Measurements from ENCODE around the gene LLPH. TPM values are rescaled to one million over a fixed set of nuclear protein-coding genes. Genes with fewer than 3 reads are reported as not detected.

The LLPH gene
- total RNA-seq, 4 donors from 2014 or later = 1.3 to 6.0 (median 4.6) TPM

DNA sequence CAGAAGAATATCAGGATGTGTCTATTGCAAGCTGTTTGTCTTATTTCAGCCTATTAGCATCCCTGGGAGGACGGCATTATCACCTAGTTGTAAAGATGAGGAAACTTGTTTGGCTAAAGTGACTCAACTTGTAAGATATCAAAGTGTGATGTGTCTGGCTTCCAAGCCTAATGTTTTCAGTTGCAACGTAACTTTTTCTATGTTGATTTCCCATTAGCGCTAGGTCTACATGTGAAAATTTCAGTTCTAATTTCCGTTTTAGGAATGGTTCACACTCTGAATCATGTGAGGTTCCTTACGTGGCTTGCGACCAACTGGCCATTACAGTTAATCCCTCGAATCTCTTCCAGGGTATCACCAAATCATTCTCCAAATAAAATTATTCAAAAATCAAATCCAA lies 58.0 kb downstream of the LLPH start:
- intact Hi-C loops (cut with DNase I; ENCODE audit: low total_unique reads) = no loop called here
- WGBS, 2 donors = 83 to 86% methylated on average over 7 of the region's 7 CpGs
- no peak for DNase-seq (ENCODE audit: low spot score in 2 of 2)
- H3K4me3 ChIP-seq (ENCODE audit: low read depth, poor library complexity, severe bottlenecking) = no peak overlapping the region
- no peak for TF ChIP-seq POLR2A (IDR thresholded peaks at IDR 0.05)
- TF ChIP-seq, protein P1, sequence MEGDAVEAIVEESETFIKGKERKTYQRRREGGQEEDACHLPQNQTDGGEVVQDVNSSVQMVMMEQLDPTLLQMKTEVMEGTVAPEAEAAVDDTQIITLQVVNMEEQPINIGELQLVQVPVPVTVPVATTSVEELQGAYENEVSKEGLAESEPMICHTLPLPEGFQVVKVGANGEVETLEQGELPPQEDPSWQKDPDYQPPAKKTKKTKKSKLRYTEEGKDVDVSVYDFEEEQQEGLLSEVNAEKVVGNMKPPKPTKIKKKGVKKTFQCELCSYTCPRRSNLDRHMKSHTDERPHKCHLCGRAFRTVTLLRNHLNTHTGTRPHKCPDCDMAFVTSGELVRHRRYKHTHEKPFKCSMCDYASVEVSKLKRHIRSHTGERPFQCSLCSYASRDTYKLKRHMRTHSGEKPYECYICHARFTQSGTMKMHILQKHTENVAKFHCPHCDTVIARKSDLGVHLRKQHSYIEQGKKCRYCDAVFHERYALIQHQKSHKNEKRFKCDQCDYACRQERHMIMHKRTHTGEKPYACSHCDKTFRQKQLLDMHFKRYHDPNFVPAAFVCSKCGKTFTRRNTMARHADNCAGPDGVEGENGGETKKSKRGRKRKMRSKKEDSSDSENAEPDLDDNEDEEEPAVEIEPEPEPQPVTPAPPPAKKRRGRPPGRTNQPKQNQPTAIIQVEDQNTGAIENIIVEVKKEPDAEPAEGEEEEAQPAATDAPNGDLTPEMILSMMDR (IDR thresholded peaks at IDR 0.05) = no peak

DNA sequence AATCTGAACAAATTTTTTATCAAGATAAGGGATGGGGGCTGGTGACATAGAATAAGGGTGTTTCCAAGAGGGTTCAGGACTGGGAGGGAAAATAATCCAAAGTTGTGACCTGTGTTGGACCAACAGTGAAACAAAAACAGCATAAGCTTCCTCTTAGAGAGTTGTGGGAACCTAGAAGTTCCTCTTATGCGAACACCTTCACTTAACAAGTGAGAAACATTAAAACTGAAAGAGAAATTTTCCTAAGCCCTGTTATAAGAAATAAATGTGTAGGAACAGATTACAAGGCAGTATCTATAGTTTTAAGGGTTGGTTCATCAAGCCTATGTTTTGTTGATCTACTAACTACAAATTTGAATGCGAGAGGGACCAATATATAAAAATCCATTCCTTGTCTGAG lies 58.4 kb downstream of the LLPH start:
- no peak for DNase-seq (ENCODE audit: low spot score in 2 of 2)
- H3K4me3 ChIP-seq (ENCODE audit: low read depth, poor library complexity, severe bottlenecking) = no peak overlapping the region
- intact Hi-C loops (cut with DNase I; ENCODE audit: low total_unique reads) = no loop called here
- WGBS, 2 donors = 84 to 87% methylated on average over 2 of the region's 2 CpGs
- no peak for TF ChIP-seq POLR2A (IDR thresholded peaks at IDR 0.05)
- TF ChIP-seq, protein P1 (IDR thresholded peaks at IDR 0.05) = no peak

DNA sequence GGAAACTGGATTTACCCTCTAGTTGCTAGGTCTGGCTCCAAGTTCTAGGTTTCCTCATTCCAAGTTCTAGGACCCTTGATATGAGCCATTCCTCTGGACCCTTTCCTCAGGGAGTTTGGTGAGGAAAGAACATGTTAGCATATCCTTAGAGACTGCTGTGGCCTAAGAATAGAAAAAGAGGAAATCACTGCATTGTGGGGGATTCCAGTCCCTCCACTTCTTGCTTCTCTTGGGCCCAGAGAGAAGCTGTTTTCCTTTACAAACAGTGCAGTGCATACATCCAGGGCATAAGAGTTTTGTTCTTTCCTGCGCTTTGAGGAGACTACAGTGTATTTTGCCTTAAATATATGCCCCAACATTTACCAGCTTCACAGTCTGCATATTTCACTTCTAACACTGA lies 59.0 kb downstream of the LLPH start:
- TF ChIP-seq, protein P1 (IDR thresholded peaks at IDR 0.05) = no peak
- no peak for TF ChIP-seq POLR2A (IDR thresholded peaks at IDR 0.05)
- no peak overlapping the region for H3K4me3 ChIP-seq (ENCODE audit: low read depth, poor library complexity, severe bottlenecking)
- DNase-seq (ENCODE audit: low spot score in 2 of 2) = no peak
- intact Hi-C loops (cut with DNase I; ENCODE audit: low total_unique reads) = no loop called here
- 82 to 93% methylated on average over 1 of the region's 1 CpG for WGBS, 2 donors

DNA sequence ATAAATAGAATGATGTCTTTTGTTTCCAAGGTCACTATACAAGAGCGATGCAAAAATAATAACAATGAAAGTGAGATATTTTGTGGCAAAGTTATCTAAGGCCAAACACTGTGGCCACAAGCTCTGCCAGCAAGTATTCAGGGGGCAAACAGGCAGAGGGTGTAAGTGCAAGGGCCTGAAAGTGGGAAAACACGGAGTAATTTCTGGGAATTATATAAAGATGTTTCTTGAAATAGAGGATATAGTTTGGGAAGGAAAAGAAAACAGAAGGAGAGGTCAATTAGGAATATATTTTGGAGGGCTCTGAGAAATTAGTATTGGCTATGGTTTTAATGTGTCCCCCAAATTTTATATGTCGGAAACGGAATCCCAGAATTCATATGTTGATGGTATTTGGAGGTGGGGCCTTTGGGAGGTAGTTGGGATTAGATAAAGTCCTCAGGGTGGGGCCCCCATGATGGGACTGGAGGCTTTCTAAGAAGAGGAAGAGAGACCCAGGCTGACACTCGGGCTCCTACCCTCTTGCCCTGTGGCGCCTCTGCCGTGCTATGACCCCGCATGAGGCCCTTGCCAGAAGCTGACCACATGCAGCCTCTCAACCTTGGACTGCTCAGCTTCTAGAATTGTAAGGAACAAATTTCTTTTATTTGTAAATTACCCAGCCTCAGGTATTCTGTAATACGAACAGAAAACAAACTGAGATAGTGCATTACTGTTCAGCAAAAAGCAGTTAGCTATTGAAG lies 60.0 kb downstream of the LLPH start:
- DNase-seq (ENCODE audit: low spot score in 2 of 2) = no peak
- no peak overlapping the region for H3K4me3 ChIP-seq (ENCODE audit: low read depth, poor library complexity, severe bottlenecking)
- no peak for TF ChIP-seq POLR2A (IDR thresholded peaks at IDR 0.05)
- TF ChIP-seq, protein P1 (IDR thresholded peaks at IDR 0.05) = no peak
- intact Hi-C loops (cut with DNase I; ENCODE audit: low total_unique reads) = no loop called here
- WGBS, 2 donors = 85 to 87% methylated on average over 9 of the region's 9 CpGs

DNA sequence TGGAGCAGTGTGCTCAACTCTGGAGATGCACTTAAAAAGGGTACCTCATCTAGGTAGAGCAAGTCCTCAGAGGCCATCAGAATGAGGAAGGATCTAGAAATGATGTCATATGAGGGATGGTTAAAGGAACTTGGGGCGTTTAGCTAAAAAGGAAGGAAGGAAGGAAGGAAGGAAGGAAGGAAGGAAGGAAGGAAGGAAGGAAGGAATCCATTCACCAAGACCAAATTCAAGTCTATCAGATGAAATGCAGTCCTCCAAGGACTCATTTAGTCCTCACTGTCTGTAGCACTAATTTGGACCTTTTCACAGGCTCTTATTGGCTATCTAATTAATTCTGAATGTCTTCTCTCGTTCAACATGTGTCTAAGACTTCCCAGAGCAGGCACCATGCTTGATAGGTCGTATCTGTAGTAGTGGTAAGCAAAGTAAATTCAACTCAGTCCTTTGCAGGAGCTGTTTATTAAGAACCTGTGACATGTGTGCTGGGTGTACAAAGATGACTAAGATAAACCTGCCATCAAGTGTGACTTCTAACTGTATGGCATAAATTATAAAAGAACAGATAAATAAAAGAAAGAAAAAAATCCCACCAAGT lies 63.5 kb downstream of the LLPH start:
- no peak for DNase-seq (ENCODE audit: low spot score in 2 of 2)
- no peak overlapping the region for H3K4me3 ChIP-seq (ENCODE audit: low read depth, poor library complexity, severe bottlenecking)
- TF ChIP-seq, protein P1 (IDR thresholded peaks at IDR 0.05) = no peak
- no peak for TF ChIP-seq POLR2A (IDR thresholded peaks at IDR 0.05)
- 70 to 86% methylated on average over 3 of the region's 3 CpGs for WGBS, 2 donors
- intact Hi-C loops (cut with DNase I; ENCODE audit: low total_unique reads) = no loop called here

Other genes with a start within 250 kb of the LLPH start
- gene TMBIM4, start 39.2 kb upstream of the LLPH start, total RNA-seq = 100 to 1,000 TPM in 1 of 4 donors, 10 to 100 TPM in 3; 66.4 to 108 (median 83.7) TPM
- gene IRAK3, start 58.5 kb upstream of the LLPH start, total RNA-seq = 1 to 10 TPM; 2.3 to 9.4 (median 5.5) TPM
- gene HELB, start 171.7 kb upstream of the LLPH start, total RNA-seq = 1 to 10 TPM; 1.6 to 4.6 (median 3.0) TPM